ENCODE data around the gene GLG1.

The GLG1 gene

GRCh38 chr16:74601126-74601871, 5.6 kb downstream of the GLG1 start:
- Mint-ChIP-seq H3K4me1 (ENCODE audit: low read depth) (peaks cover 62% of the 10 kb centered on the region), H3K9me3 (no peaks in the 10 kb centered on the region), H3K36me3 (ENCODE audit: low read depth) (peaks cover 24% of the 10 kb centered on the region), H3K27ac (peak overlapping the region; percentile 78), H3K27me3 (ENCODE audit: low read depth) (no peaks in the 10 kb centered on the region), H3K4me3 (peak overlapping the region; percentile 72)

GRCh38 chr16:74596586-74596985, 10.3 kb downstream of the GLG1 start:
- peaks cover 38% of the 10 kb centered on the region for H3K4me1 Mint-ChIP-seq (ENCODE audit: low read depth)
- H3K36me3 Mint-ChIP-seq (ENCODE audit: low read depth) = peaks cover 16% of the 10 kb centered on the region
- no peaks in the 10 kb centered on the region for H3K27me3 Mint-ChIP-seq (ENCODE audit: low read depth)
- H3K9me3 Mint-ChIP-seq = no peaks in the 10 kb centered on the region
- H3K27ac Mint-ChIP-seq = no peak overlapping the region
- H3K4me3 Mint-ChIP-seq = no peak overlapping the region

GRCh38 chr16:74592847-74593246, 14.1 kb downstream of the GLG1 start:
- Mint-ChIP-seq H3K36me3 (ENCODE audit: low read depth) (peaks cover 5% of the 10 kb centered on the region), H3K27me3 (ENCODE audit: low read depth) (no peaks in the 10 kb centered on the region), H3K27ac (no peak overlapping the region), H3K4me1 (ENCODE audit: low read depth) (peaks cover 19% of the 10 kb centered on the region), H3K9me3 (no peaks in the 10 kb centered on the region), H3K4me3 (no peak overlapping the region)

- H3K9me3 Mint-ChIP-seq = no peaks in the 10 kb centered on the region
- H3K4me3 Mint-ChIP-seq = no peak overlapping the region
- peaks cover 5% of the 10 kb centered on the region for H3K36me3 Mint-ChIP-seq (ENCODE audit: low read depth)
- H3K27me3 Mint-ChIP-seq (ENCODE audit: low read depth) = no peaks in the 10 kb centered on the region
- no peak overlapping the region for H3K27ac Mint-ChIP-seq
- H3K4me1 Mint-ChIP-seq (ENCODE audit: low read depth) = peaks cover 22% of the 10 kb centered on the region
Observed at GRCh38 chr16:74591876-74592650, 14.9 kb downstream of the GLG1 start.

- Mint-ChIP-seq H3K4me3 (no peak overlapping the region), H3K36me3 (ENCODE audit: low read depth) (peaks cover 5% of the 10 kb centered on the region), H3K9me3 (no peaks in the 10 kb centered on the region), H3K4me1 (ENCODE audit: low read depth) (peaks cover 20% of the 10 kb centered on the region), H3K27ac (no peak overlapping the region), H3K27me3 (ENCODE audit: low read depth) (no peaks in the 10 kb centered on the region)
Observed at GRCh38 chr16:74586948-74587347, 20.0 kb downstream of the GLG1 start.

GRCh38 chr16:74585846-74586443, 21.0 kb downstream of the GLG1 start:
- no peak overlapping the region for H3K4me3 Mint-ChIP-seq
- H3K4me1 Mint-ChIP-seq (ENCODE audit: low read depth) = peaks cover 24% of the 10 kb centered on the region
- H3K9me3 Mint-ChIP-seq = no peaks in the 10 kb centered on the region
- H3K27ac Mint-ChIP-seq = no peak overlapping the region
- peaks cover 5% of the 10 kb centered on the region for H3K36me3 Mint-ChIP-seq (ENCODE audit: low read depth)
- H3K27me3 Mint-ChIP-seq (ENCODE audit: low read depth) = no peaks in the 10 kb centered on the region

- Mint-ChIP-seq H3K27me3 (ENCODE audit: low read depth) (no peaks in the 10 kb centered on the region), H3K36me3 (ENCODE audit: low read depth) (peaks cover 5% of the 10 kb centered on the region), H3K4me3 (no peak overlapping the region), H3K9me3 (no peaks in the 10 kb centered on the region), H3K27ac (no peak overlapping the region), H3K4me1 (ENCODE audit: low read depth) (peaks cover 27% of the 10 kb centered on the region)
Observed at GRCh38 chr16:74583926-74584666, 22.8 kb downstream of the GLG1 start.

- peak overlapping the region; percentile 56 for H3K27ac Mint-ChIP-seq
- H3K36me3 Mint-ChIP-seq (ENCODE audit: low read depth) = peaks cover 7% of the 10 kb centered on the region
- no peak overlapping the region for H3K4me3 Mint-ChIP-seq
- H3K27me3 Mint-ChIP-seq (ENCODE audit: low read depth) = no peaks in the 10 kb centered on the region
- no peaks in the 10 kb centered on the region for H3K9me3 Mint-ChIP-seq
- peaks cover 38% of the 10 kb centered on the region for H3K4me1 Mint-ChIP-seq (ENCODE audit: low read depth)
Observed at GRCh38 chr16:74582970-74583369, 23.9 kb downstream of the GLG1 start.

- H3K36me3 Mint-ChIP-seq (ENCODE audit: low read depth) = peaks cover 4% of the 10 kb centered on the region
- peaks cover 30% of the 10 kb centered on the region for H3K4me1 Mint-ChIP-seq (ENCODE audit: low read depth)
- H3K9me3 Mint-ChIP-seq = no peaks in the 10 kb centered on the region
- H3K27me3 Mint-ChIP-seq (ENCODE audit: low read depth) = no peaks in the 10 kb centered on the region
- H3K4me3 Mint-ChIP-seq = no peak overlapping the region
- peak overlapping the region; percentile 24 for H3K27ac Mint-ChIP-seq
Observed at GRCh38 chr16:74580833-74581232, 26.1 kb downstream of the GLG1 start.

- Mint-ChIP-seq H3K27me3 (ENCODE audit: low read depth) (no peaks in the 10 kb centered on the region), H3K4me1 (ENCODE audit: low read depth) (peaks cover 29% of the 10 kb centered on the region), H3K27ac (no peak overlapping the region), H3K36me3 (ENCODE audit: low read depth) (peaks cover 5% of the 10 kb centered on the region), H3K9me3 (no peaks in the 10 kb centered on the region), H3K4me3 (no peak overlapping the region)
Observed at GRCh38 chr16:74578838-74579237, 28.1 kb downstream of the GLG1 start.

GRCh38 chr16:74578433-74578832, 28.5 kb downstream of the GLG1 start:
- H3K27me3 Mint-ChIP-seq (ENCODE audit: low read depth) = no peaks in the 10 kb centered on the region
- H3K4me3 Mint-ChIP-seq = peak overlapping the region; percentile 10
- H3K36me3 Mint-ChIP-seq (ENCODE audit: low read depth) = peaks cover 5% of the 10 kb centered on the region
- no peaks in the 10 kb centered on the region for H3K9me3 Mint-ChIP-seq
- H3K4me1 Mint-ChIP-seq (ENCODE audit: low read depth) = peaks cover 26% of the 10 kb centered on the region
- H3K27ac Mint-ChIP-seq = no peak overlapping the region

- Mint-ChIP-seq H3K27me3 (ENCODE audit: low read depth) (no peaks in the 10 kb centered on the region), H3K9me3 (no peaks in the 10 kb centered on the region), H3K27ac (peak overlapping the region; percentile 7), H3K4me3 (peak overlapping the region; percentile 10), H3K36me3 (ENCODE audit: low read depth) (peaks cover 5% of the 10 kb centered on the region), H3K4me1 (ENCODE audit: low read depth) (peaks cover 25% of the 10 kb centered on the region)
Observed at GRCh38 chr16:74577882-74578366, 29.0 kb downstream of the GLG1 start.

- Mint-ChIP-seq H3K27ac (no peak overlapping the region), H3K4me3 (no peak overlapping the region), H3K27me3 (ENCODE audit: low read depth) (no peaks in the 10 kb centered on the region), H3K36me3 (ENCODE audit: low read depth) (peaks cover 7% of the 10 kb centered on the region), H3K4me1 (ENCODE audit: low read depth) (peaks cover 24% of the 10 kb centered on the region), H3K9me3 (no peaks in the 10 kb centered on the region)
Observed at GRCh38 chr16:74575807-74576643, 30.9 kb downstream of the GLG1 start.

All from T-helper 1 cell treated with Interleukin-12 subunit alpha and Interleukin-12 subunit beta and Interleukin-4 antibody, amounts not matched to agents 30 μg/mL and 1 μg/mL, for 36 hours (primary cell).